MM.1S (cell line): Measurements from ENCODE around the gene KAT6B.

Experiments
- EZH2 ChIP-seq: fragments of 300-600 bp; sonication (generic); optimal IDR thresholded peaks from 2 replicates; pipeline ENCODE3; 2017; ENCODE audit warnings: low read depth, mild to moderate bottlenecking, antibody characterized with exemption, low read length, mixed read lengths
- EZH2phosphoT487 ChIP-seq: fragments of 300-600 bp; sonication (generic); IDR thresholded peaks from 2 replicates; pipeline ENCODE4 v1.6.1; 2018; ENCODE audit warnings: antibody characterized with exemption, low read length
- TF ChIP-seq, protein P1 (sequence below): fragments of 300-600 bp; sonication (generic); IDR thresholded peaks from 2 replicates; pipeline ENCODE4 v1.5.1; 2016; ENCODE audit warnings: antibody characterized with exemption, low read length, mixed read lengths

- TF ChIP-seq EZH2: no peak
- TF ChIP-seq, protein P1, sequence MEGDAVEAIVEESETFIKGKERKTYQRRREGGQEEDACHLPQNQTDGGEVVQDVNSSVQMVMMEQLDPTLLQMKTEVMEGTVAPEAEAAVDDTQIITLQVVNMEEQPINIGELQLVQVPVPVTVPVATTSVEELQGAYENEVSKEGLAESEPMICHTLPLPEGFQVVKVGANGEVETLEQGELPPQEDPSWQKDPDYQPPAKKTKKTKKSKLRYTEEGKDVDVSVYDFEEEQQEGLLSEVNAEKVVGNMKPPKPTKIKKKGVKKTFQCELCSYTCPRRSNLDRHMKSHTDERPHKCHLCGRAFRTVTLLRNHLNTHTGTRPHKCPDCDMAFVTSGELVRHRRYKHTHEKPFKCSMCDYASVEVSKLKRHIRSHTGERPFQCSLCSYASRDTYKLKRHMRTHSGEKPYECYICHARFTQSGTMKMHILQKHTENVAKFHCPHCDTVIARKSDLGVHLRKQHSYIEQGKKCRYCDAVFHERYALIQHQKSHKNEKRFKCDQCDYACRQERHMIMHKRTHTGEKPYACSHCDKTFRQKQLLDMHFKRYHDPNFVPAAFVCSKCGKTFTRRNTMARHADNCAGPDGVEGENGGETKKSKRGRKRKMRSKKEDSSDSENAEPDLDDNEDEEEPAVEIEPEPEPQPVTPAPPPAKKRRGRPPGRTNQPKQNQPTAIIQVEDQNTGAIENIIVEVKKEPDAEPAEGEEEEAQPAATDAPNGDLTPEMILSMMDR: no peak
- no peak for TF ChIP-seq EZH2phosphoT487
These were observed 33.7 kb upstream of the KAT6B start for GRCh38 chr10:74792726-74793125.
